A549 (cell line): ENCODE measurements around the gene PLPP3. TPM values are rescaled to one million over a fixed set of nuclear protein-coding genes. Genes with fewer than 3 reads are reported as not detected.

ENCODE experiments used
- ATAC-seq, 2 experiments: fragments of 200-7000 bp in 1 of 2; fragments of >200 bp in 1 of 2; cut with Nextera tagmentation in 1 of 2; cut with Tn5 transposase in 1 of 2; 3 replicates each; pipeline versions ENCODE4 v1.8.0 to v1.9.1; 2018 to 2020; ENCODE audit warnings: mild to moderate bottlenecking in 1 of 2, moderate library complexity in 1 of 2
- CTCF ChIA-PET: fragments of 300-600 bp; sonication (Branson Sonifier 250); formaldehyde crosslinking; extraction: SDS; loops from one replicate; lab custom pipeline; 2021; ENCODE audit warnings: antibody characterized with exemption, inconsistent platforms; lab: Yijun Ruan, JAX
- POLR2A ChIA-PET: fragments of 350-600 bp; formaldehyde crosslinking; extraction: SDS; loops from one replicate; lab custom pipeline; 2021; ENCODE audit warnings: antibody characterized with exemption, inconsistent platforms; lab: Yijun Ruan, JAX
- DNase-seq, 2 experiments: peaks; one replicate each; pipeline versions ENCODE4 v3.0.0 to v3.0.0-alpha.2; 2011 to 2016; ENCODE audit warnings: low read depth in 1 of 2, low spot score in 1 of 2
- FAIRE-seq: peaks from 2 replicates; lab custom pipeline; 2011; peaks lifted over from hg19 to GRCh38; lab: Jason Lieb, UNC
- H3K27ac ChIP-seq, 2 experiments: fragments of >200 bp; sonication (Bioruptor Twin); formaldehyde crosslinking; 3 replicates each; pipeline ENCODE4 v1.5.1; 2016 to 2017
- H3K4me1 ChIP-seq: fragments of >200 bp; sonication (Bioruptor Twin); formaldehyde crosslinking; 3 replicates; pipeline ENCODE4 v1.6.1; 2016
- H3K4me2 ChIP-seq: fragments of >200 bp; sonication (Bioruptor Twin); formaldehyde crosslinking; 3 replicates; pipeline ENCODE4 v1.6.1; 2016
- H3K4me3 ChIP-seq: fragments of >200 bp; sonication (Bioruptor Twin); formaldehyde crosslinking; 3 replicates; pipeline ENCODE4 v1.5.1; 2016
- H3K9me3 ChIP-seq: fragments of >200 bp; sonication (Bioruptor Twin); formaldehyde crosslinking; 3 replicates; pipeline ENCODE4 v1.6.1; 2016
- BHLHE40 ChIP-seq: IDR thresholded peaks from 2 replicates; pipeline ENCODE4 v1.6.1; 2012; ENCODE audit warnings: low read depth, low read length, inconsistent platforms
- CBX8 ChIP-seq: fragments of 200-600 bp; sonication (generic); IDR thresholded peaks from 2 replicates; pipeline ENCODE4 v1.6.1; 2016
- EP300 ChIP-seq, 2 experiments: fragments of >200 bp; sonication (Bioruptor Twin); formaldehyde crosslinking; IDR thresholded peaks; 2 replicates in 1 of 2; 3 replicates in 1 of 2; pipeline ENCODE4 v1.6.1; 2016 to 2017
- ESRRA ChIP-seq: fragments of 150-350 bp; IDR thresholded peaks from 2 replicates; pipeline ENCODE4 v1.6.1; 2014; ENCODE audit warnings: mild to moderate bottlenecking, low read length, borderline replicate concordance
- FOXS1 ChIP-seq: fragments of 250-450 bp; sonication (Bioruptor Pico); IDR thresholded peaks from 2 replicates; pipeline ENCODE4 v1.5.0; 2020; ENCODE audit warnings: mild to moderate bottlenecking, moderate library complexity
- JUN ChIP-seq, 2 experiments: fragments of >200 bp; sonication (Bioruptor Twin); formaldehyde crosslinking; IDR thresholded peaks; 2 replicates in 1 of 2; 3 replicates in 1 of 2; pipeline ENCODE4 v1.6.1; 2016 to 2017
- JUNB ChIP-seq: fragments of >200 bp; sonication (Bioruptor Twin); formaldehyde crosslinking; IDR thresholded peaks from 2 replicates; pipeline ENCODE4 v1.6.1; 2016
- KDM1A ChIP-seq: fragments of 200-600 bp; sonication (generic); IDR thresholded peaks from 2 replicates; pipeline ENCODE4 v1.6.1; 2016; ENCODE audit warnings: low read depth, mild to moderate bottlenecking
- MAZ ChIP-seq: fragments of 150-350 bp; IDR thresholded peaks from 2 replicates; pipeline ENCODE4 v1.6.1; 2014; ENCODE audit warnings: antibody characterized with exemption, low read depth, low read length, borderline replicate concordance
- PHF8 ChIP-seq: fragments of 200-600 bp; sonication (generic); IDR thresholded peaks from 2 replicates; pipeline ENCODE4 v1.6.1; 2016; ENCODE audit warnings: low read depth, mild to moderate bottlenecking, antibody characterized with exemption, moderate library complexity, borderline replicate concordance
- SREBF2 ChIP-seq: fragments of 450-650 bp; IDR thresholded peaks from 2 replicates; pipeline ENCODE4 v1.6.1; 2014; ENCODE audit warnings: mild to moderate bottlenecking, moderate library complexity
- ZC3H11A ChIP-seq: fragments of 450-650 bp; IDR thresholded peaks from 2 replicates; pipeline ENCODE4 v1.6.1; 2014; ENCODE audit warnings: antibody characterized with exemption, mild to moderate bottlenecking
- ZFP36 ChIP-seq: fragments of 450-650 bp; IDR thresholded peaks from 2 replicates; pipeline ENCODE4 v1.6.1; 2014; ENCODE audit warnings: borderline replicate concordance; ENCODE audit not compliant: partially characterized antibody
- WGBS: methylation state at CpG from one replicate; pipeline ENCODE4 v1.1.6; 2017; ENCODE audit errors: missing lambda C conversion rate; 5-methylcytosine and 5-hydroxymethylcytosine counted together
- polyA plus RNA-seq, 4 experiments: library from polyadenylated mRNA; depleted of rRNA in 3 of 4; stranded (reverse); fragments of >200 nt; fragmentation: RNase III in 1 of 4; extraction: RNeasy Plus Mini Kit Qiagen cat#74134 plus additional on column Dnase treatment in 1 of 4; gene quantifications; 2 replicates in 3 of 4; 3 replicates in 1 of 4; pipeline ENCODE4 v1.2.3, GENCODE V29; 2011 to 2017
- small RNA-seq, 6 experiments: library from RNA; depleted of rRNA; stranded (forward); fragments of <200 nt; gene quantifications; one replicate each; pipeline ENCODE3, GENCODE V24; 2012
- TF ChIP-seq, protein P1 (sequence below): fragments of 250-450 bp; sonication (Bioruptor Pico); IDR thresholded peaks from 2 replicates; pipeline ENCODE4 v1.5.0; 2020; ENCODE audit warnings: low read depth, mild to moderate bottlenecking, moderate library complexity
- TF ChIP-seq, protein P2 (sequence below): fragments of >200 bp; sonication (Bioruptor Twin); formaldehyde crosslinking; IDR thresholded peaks from 3 replicates; pipeline ENCODE4 v1.6.1; 2016
- TF ChIP-seq, protein P3 (sequence below): fragments of 450-650 bp; IDR thresholded peaks from 2 replicates; pipeline ENCODE4 v1.6.1; 2014; ENCODE audit warnings: antibody characterized with exemption
- TF ChIP-seq, protein P4 (sequence below): fragments of 150-350 bp; IDR thresholded peaks from 2 replicates; pipeline ENCODE4 v1.6.1; 2014; ENCODE audit warnings: low read depth, mild to moderate bottlenecking, low read length

PLPP3 gene
- polyA plus RNA-seq, 2 of the 4 experiments (the other 2 are of a cell fraction) = 23.6 to 25.6 TPM

DNA sequence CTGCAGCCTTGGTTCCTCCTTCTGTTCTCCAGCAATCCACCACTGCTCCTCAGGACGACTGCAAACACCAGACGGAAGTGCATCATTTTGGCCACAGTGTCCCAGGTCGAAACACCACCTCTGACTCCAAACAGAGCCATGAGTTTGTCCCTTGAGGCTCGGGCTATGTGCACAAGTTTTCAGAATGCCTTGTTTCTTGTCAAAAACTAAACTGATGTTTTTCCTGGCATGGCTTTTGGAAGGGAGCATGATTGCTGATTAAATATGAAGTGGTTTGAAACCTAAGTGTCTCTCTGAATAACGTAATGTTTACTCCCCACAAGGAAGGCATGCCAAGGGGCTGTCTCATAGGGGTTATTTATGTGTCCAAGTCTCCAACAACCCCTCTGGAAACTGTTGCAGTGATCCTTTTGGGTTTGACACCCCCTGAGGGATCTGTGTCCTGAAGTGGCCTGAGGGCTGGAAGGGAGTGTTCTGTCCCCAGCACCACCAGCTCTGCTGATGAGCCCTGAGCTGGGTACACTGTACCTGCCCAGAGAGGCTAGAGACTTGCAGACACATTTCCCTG is 132.7 kb downstream of the PLPP3 start:
- Histone ChIP-seq H3K9me3 (no peaks in the 10 kb centered on the region), H3K27ac (peak overlapping the region in 1 of 2 experiments; percentile 58; a peak in 2 of 6 replicates), H3K4me2 (peak overlapping the region; percentile 7; the same call in 1 of the 3 replicates), H3K4me3 (no peak overlapping the region), H3K4me1 (peaks cover 42% of the 10 kb centered on the region)
- FAIRE-seq = no peak
- DNase-seq = no peak
- ATAC-seq = no peak
- ChIA-PET CTCF (no interaction called here), POLR2A (no interaction called here)
- TF ChIP-seq EP300 (IDR thresholded peaks at IDR 0.05) = no peak
- no peak for TF ChIP-seq FOXS1
- no peak for TF ChIP-seq SREBF2
- no peak for TF ChIP-seq KDM1A
- TF ChIP-seq ZFP36 = no peak
- TF ChIP-seq, protein P1, sequence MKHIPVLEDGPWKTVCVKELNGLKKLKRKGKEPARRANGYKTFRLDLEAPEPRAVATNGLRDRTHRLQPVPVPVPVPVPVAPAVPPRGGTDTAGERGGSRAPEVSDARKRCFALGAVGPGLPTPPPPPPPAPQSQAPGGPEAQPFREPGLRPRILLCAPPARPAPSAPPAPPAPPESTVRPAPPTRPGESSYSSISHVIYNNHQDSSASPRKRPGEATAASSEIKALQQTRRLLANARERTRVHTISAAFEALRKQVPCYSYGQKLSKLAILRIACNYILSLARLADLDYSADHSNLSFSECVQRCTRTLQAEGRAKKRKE (CRISPR knock-in tag) = no peak
- TF ChIP-seq, protein P2, sequence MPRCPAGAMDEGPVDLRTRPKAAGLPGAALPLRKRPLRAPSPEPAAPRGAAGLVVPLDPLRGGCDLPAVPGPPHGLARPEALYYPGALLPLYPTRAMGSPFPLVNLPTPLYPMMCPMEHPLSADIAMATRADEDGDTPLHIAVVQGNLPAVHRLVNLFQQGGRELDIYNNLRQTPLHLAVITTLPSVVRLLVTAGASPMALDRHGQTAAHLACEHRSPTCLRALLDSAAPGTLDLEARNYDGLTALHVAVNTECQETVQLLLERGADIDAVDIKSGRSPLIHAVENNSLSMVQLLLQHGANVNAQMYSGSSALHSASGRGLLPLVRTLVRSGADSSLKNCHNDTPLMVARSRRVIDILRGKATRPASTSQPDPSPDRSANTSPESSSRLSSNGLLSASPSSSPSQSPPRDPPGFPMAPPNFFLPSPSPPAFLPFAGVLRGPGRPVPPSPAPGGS = no peak
- no peak for TF ChIP-seq JUN (IDR thresholded peaks at IDR 0.05)
- TF ChIP-seq MAZ = no peak
- TF ChIP-seq BHLHE40 = no peak
- no peak for TF ChIP-seq PHF8
- WGBS = 60% methylated on average over 5 of the region's 5 CpGs

DNA sequence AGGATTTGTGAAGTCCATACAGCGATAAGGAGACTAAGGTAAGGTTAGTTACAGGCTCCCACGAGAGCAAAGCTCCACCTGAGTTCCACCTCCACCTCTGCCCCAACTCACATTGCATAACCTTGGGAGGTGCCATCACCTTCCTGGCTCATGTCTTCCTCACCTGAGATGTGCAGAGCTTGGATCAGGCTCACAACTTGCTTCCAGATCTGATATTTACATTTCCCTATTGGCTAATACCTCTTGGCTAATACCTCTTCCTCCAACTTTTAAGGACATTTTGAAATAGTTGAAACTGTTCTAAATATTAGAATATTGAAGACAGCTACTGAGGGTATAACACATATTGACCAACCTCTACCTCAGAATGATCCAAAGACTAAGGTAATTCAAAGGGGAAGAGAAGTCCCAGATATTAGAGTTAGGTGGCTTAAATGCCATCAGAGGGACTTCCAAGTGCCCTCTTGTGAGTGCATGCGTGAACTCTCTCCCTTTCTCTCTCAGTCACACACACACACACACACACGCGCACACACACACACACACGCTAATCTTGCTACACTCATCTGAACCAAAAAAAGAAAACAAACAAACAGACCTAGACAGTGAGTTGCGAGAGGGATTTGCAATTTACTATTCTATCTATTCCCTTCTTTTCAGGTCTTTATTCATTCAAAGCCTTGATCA is 134.3 kb downstream of the PLPP3 start:
- H3K9me3 ChIP-seq = no peaks in the 10 kb centered on the region
- DNase-seq (no peak), FAIRE-seq (no peak), ATAC-seq (no peak)
- ChIA-PET POLR2A (no interaction called here), CTCF (no interaction called here)
- peaks cover 27% of the 10 kb centered on the region for H3K4me1 ChIP-seq
- no peak overlapping the region for H3K4me3 ChIP-seq
- no peak overlapping the region; a peak in 1 of 6 replicates for H3K27ac ChIP-seq
- no peak overlapping the region for H3K4me2 ChIP-seq
- WGBS = 57% methylated on average over 7 of the region's 7 CpGs
- TF ChIP-seq, protein P3, sequence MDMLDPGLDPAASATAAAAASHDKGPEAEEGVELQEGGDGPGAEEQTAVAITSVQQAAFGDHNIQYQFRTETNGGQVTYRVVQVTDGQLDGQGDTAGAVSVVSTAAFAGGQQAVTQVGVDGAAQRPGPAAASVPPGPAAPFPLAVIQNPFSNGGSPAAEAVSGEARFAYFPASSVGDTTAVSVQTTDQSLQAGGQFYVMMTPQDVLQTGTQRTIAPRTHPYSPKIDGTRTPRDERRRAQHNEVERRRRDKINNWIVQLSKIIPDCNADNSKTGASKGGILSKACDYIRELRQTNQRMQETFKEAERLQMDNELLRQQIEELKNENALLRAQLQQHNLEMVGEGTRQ = no peak
- TF ChIP-seq JUNB = no peak
- no peak for TF ChIP-seq ESRRA
- TF ChIP-seq, protein P4, sequence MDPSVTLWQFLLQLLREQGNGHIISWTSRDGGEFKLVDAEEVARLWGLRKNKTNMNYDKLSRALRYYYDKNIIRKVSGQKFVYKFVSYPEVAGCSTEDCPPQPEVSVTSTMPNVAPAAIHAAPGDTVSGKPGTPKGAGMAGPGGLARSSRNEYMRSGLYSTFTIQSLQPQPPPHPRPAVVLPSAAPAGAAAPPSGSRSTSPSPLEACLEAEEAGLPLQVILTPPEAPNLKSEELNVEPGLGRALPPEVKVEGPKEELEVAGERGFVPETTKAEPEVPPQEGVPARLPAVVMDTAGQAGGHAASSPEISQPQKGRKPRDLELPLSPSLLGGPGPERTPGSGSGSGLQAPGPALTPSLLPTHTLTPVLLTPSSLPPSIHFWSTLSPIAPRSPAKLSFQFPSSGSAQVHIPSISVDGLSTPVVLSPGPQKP = no peak
- no peak for TF ChIP-seq CBX8
- TF ChIP-seq ZFP36 = no peak
- no peak for TF ChIP-seq ZC3H11A
- no peak for TF ChIP-seq FOXS1
- TF ChIP-seq, protein P2 = no peak
- TF ChIP-seq BHLHE40 = no peak
- no peak for TF ChIP-seq EP300 (IDR thresholded peaks at IDR 0.05)

Small RNAs within 50 kb of the gene (small RNA-seq; reads per million reads assigned to genes)
- gene AC099789.1 = 0 reads per million in 6 experiments

Other genes with a start within 250 kb of the PLPP3 start
- gene PRKAA2, start 65.8 kb upstream of the PLPP3 start, polyA plus RNA-seq (2011; rRNA removed) = 7.2 and 8.8 TPM in 2 replicates
- gene PRKAA2, start 65.8 kb upstream of the PLPP3 start, polyA plus RNA-seq (2017; fragmentation: RNase III; extraction: RNeasy Plus Mini Kit Qiagen cat#74134 plus additional on column Dnase treatment) = 2.8 to 3.8 TPM (median 3.5 TPM) in 3 replicates
- not detected in 2 replicates for gene FYB2, start 239.8 kb upstream of the PLPP3 start, polyA plus RNA-seq (2011; rRNA removed)
- not detected in 3 replicates for gene FYB2, start 239.8 kb upstream of the PLPP3 start, polyA plus RNA-seq (2017; fragmentation: RNase III; extraction: RNeasy Plus Mini Kit Qiagen cat#74134 plus additional on column Dnase treatment)